Mesodermal cell (in vitro differentiated cells): ENCODE results near the gene TNFRSF18.
A peak's percentile ranks its signal among the peaks of the same experiment; 100 is the strongest.

Experiments
- H3K27ac ChIP-seq: 2 replicates; pipeline ENCODE4 v1.7.0; 2013; ENCODE audit warnings: mild to moderate bottlenecking, low read depth, low read length, moderate library complexity; ENCODE audit not compliant: severe bottlenecking
- H3K36me3 ChIP-seq: 2 replicates; pipeline ENCODE4 v1.7.1; 2013; ENCODE audit warnings: mild to moderate bottlenecking, low read length, moderate library complexity; ENCODE audit not compliant: control insufficient read depth, insufficient read depth
- H3K4me1 ChIP-seq: one replicate; pipeline ENCODE4 v1.7.1; 2013; ENCODE audit warnings: mild to moderate bottlenecking, low read length; ENCODE audit not compliant: insufficient read depth, control insufficient read depth, poor library complexity, severe bottlenecking
- H3K4me3 ChIP-seq: 2 replicates; pipeline ENCODE4 v1.7.0; 2013; ENCODE audit warnings: low read length, control low read depth, mild to moderate bottlenecking; ENCODE audit not compliant: insufficient read depth, poor library complexity, severe bottlenecking; ENCODE audit errors: extremely low read depth
- H3K9me3 ChIP-seq: 2 replicates; pipeline ENCODE4 v1.7.1; 2013; ENCODE audit warnings: mild to moderate bottlenecking, low read length, moderate library complexity; ENCODE audit not compliant: control insufficient read depth
- WGBS, 2 experiments: methylation state at CpG; one replicate each; pipeline ENCODE4 v1.1.5; 2013; ENCODE audit warnings: missing lambda C conversion rate in 2 of 2; ENCODE audit not compliant: insufficient coverage in 2 of 2; 5-methylcytosine and 5-hydroxymethylcytosine counted together

The TNFRSF18 gene

GRCh38 chr1:1233567-1233892, 27.1 kb upstream of the TNFRSF18 start:
- no peaks in the 10 kb centered on the region for H3K9me3 ChIP-seq

GRCh38 chr1:1232796-1233566, 26.6 kb upstream of the TNFRSF18 start:
- 96 to 97% methylated on average over 89 to 98 of the region's 98 CpGs for WGBS, 2 experiments
- peak overlapping the region; percentile 16 for H3K4me3 ChIP-seq
- no peaks in the 10 kb centered on the region for H3K9me3 ChIP-seq
- H3K4me1 ChIP-seq: peaks cover 17% of the 10 kb centered on the region
- no peak overlapping the region for H3K27ac ChIP-seq
- peaks cover 36% of the 10 kb centered on the region for H3K36me3 ChIP-seq

More at GRCh38 chr1:1233567-1233892, 27.1 kb upstream of the TNFRSF18 start:
- WGBS, 2 experiments: 96 to 97% methylated on average over 15 of the region's 15 CpGs
- Histone ChIP-seq H3K27ac (no peak overlapping the region), H3K4me1 (peaks cover 17% of the 10 kb centered on the region), H3K4me3 (no peak overlapping the region), H3K36me3 (peaks cover 31% of the 10 kb centered on the region)

DNA sequence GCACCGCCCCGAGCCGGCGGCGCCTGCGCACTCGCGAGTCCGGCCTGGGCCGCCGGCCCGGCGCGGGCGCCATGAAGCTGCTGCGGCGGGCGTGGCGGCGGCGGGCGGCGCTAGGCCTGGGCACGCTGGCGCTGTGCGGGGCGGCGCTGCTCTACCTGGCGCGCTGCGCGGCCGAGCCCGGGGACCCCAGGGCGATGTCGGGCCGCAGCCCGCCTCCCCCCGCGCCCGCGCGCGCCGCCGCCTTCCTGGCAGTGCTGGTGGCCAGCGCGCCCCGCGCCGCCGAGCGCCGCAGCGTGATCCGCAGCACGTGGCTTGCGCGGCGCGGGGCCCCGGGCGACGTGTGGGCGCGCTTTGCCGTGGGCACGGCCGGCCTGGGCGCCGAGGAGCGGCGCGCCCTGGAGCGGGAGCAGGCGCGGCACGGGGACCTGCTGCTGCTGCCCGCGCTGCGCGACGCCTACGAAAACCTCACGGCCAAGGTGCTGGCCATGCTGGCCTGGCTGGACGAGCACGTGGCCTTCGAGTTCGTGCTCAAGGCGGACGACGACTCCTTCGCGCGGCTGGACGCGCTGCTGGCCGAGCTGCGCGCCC, 25.9 kb upstream of the TNFRSF18 start, which contains the start of gene B3GALT6:
Gene B3GALT6 (plus strand): TSS at position 30 of the 588 bp plus-strand sequence. CDS start 42 bp downstream, at position 72.
- Histone ChIP-seq H3K27ac (peak within 1 kb of the TSS; percentile 86), H3K9me3 (no peaks in the 10 kb centered on the region), H3K36me3 (peaks cover 40% of the 10 kb centered on the region), H3K4me3 (peak within 1 kb of the TSS; percentile 84), H3K4me1 (peaks cover 12% of the 10 kb centered on the region)
- 27 to 32% methylated on average over 62 to 74 of the region's 100 CpGs for WGBS, 2 experiments

GRCh38 chr1:1231400-1232207, 25.2 kb upstream of the TNFRSF18 start, which contains the start of gene SDF4:
Gene SDF4, minus strand, starts transcription at chr1:1232001. Its CDS starts 3,229 bp downstream, at chr1:1228772.
- H3K9me3 ChIP-seq: no peaks in the 10 kb centered on the region
- H3K4me3 ChIP-seq: peak within 1 kb of the TSS; percentile 84
- peaks cover 45% of the 10 kb centered on the region for H3K36me3 ChIP-seq
- whole genome bisulfite sequencing, 2 experiments: 0% methylated on average over 91 to 94 of the region's 99 CpGs
- H3K27ac ChIP-seq: peak within 1 kb of the TSS; percentile 86
- peaks cover 8% of the 10 kb centered on the region for H3K4me1 ChIP-seq

DNA sequence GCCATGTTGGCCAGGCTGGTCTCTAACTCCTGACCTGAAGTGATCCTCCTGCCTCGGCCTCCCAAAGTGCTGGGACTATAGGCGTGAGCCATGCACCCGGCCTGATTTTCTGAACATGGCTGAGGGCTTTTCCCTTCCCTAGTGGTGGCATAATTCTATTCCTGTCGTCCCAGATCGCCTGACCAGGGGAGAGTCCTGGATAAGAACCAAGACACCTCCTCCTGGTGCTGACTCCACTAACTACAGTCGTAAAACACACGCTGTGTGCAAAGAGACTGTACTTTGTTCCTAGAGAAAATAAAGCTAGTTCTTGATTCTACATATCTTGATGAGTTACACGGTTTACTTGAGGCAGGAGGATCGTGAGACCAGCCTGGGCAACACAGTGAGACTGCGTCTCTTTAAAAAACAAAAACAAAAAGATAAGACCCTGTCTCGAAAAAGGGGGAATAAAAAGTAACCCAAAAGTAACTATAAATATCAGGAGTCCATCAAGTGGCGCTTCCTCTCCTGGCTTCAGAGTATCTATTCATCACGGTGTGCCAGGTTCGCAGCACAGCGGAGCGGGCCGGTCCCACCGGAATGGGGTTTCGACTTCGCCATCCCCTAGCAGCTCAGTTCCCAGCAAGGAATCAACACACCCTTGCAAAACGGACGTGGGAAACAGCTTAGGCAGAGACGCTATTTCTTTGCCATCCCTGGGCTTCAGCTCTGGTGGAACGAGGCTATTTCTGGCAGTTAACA, 24.4 kb upstream of the TNFRSF18 start:
- Histone ChIP-seq H3K9me3 (no peaks in the 10 kb centered on the region), H3K4me3 (peak overlapping the region; percentile 84), H3K27ac (peak overlapping the region; percentile 86), H3K4me1 (peaks cover 8% of the 10 kb centered on the region), H3K36me3 (peaks cover 52% of the 10 kb centered on the region)
- 26 to 28% methylated on average over 19 of the region's 24 CpGs for WGBS, 2 experiments

GRCh38 chr1:1229770-1230169, 23.4 kb upstream of the TNFRSF18 start:
- Histone ChIP-seq H3K4me3 (no peak overlapping the region), H3K27ac (no peak overlapping the region), H3K9me3 (no peaks in the 10 kb centered on the region), H3K4me1 (peaks cover 8% of the 10 kb centered on the region), H3K36me3 (peaks cover 59% of the 10 kb centered on the region)
- WGBS, 2 experiments: 97 to 98% methylated on average over 19 of the region's 19 CpGs

DNA sequence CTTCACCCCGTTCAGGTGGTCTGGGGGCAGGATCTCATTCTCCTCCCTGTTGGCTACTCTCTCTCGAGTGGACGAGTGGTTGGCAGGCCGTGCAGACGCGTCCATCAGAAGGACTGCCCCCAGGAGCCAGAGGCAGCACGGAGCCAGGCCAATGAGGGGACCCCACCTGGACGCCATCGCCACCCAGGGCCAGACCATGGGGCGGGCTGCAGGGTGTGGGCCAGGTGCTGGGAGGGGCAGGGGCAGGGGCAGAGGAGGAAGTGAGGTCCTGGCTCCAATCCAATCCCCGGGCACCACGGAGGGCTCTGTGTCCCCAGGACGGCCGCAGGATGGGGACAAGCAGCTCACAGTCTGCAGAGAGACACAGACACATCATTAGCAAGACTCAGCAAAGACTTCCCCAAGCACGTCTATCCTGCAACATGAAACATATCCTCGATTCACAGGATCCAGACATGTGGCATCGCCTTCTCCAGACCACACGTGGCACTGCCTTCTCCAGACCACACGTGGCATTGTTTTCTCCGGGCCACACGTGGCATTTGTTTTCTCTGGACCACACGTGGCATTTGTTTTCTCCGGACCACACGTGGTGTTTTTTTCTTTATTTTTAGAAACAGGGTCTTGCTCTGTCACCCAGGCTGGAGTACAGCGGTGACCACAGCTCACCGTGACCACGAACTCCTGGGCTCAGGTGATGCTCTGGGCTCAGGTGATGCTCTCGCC, 22.4 kb upstream of the TNFRSF18 start:
- peaks cover 57% of the 10 kb centered on the region for H3K36me3 ChIP-seq
- H3K4me1 ChIP-seq: peaks cover 8% of the 10 kb centered on the region
- 94 to 99% methylated on average over 26 to 28 of the region's 28 CpGs for WGBS, 2 experiments
- H3K4me3 ChIP-seq: no peak overlapping the region
- no peaks in the 10 kb centered on the region for H3K9me3 ChIP-seq
- H3K27ac ChIP-seq: no peak overlapping the region

DNA sequence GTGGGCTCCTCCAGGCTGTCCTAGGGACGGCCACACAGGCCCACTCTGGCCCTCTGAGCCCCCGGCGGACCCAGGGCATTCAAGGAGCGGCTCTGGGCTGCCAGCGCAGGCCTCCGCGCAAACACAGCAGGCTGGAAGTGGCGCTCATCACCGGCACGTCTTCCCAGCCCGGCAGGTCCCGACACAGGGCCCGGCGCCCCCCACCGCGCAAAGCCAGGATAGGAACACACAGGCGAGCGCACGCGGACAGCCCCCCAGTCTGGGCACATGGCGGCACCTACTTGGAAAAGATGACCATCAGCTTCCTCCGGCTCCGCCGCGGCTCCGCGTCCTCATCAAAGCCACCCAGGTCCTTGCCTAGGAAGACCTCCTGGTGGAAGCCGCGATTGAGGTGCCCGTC, 21.8 kb upstream of the TNFRSF18 start:
- Histone ChIP-seq H3K4me3 (no peak overlapping the region), H3K36me3 (peaks cover 54% of the 10 kb centered on the region), H3K4me1 (peaks cover 5% of the 10 kb centered on the region), H3K9me3 (no peaks in the 10 kb centered on the region), H3K27ac (no peak overlapping the region)
- WGBS, 2 experiments: 98 to 99% methylated on average over 30 of the region's 30 CpGs

DNA sequence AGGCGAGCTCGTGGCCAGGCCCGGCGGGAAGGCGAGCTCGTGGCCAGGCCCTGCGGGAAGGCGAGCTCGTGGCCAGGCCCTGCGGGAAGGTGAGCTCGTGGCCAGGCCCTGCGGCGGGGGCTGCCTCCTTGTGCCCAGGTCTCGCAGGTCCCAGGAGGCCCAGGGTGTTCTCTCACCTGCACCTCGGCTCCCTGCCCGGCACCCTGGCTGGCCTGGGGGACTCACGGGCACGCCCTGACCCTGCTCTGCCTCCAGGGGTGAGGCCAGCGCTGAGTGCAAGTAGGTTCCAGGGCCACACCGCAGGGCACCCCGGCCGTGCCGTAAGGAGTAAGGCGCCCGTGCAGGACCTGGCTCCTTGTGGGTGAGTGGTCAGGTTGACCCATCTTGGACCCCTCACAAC, 21.0 kb upstream of the TNFRSF18 start:
- Histone ChIP-seq H3K36me3 (peaks cover 62% of the 10 kb centered on the region), H3K4me3 (no peak overlapping the region), H3K9me3 (no peaks in the 10 kb centered on the region), H3K4me1 (no peaks in the 10 kb centered on the region), H3K27ac (no peak overlapping the region)
- WGBS, 2 experiments: 95 to 96% methylated on average over 25 of the region's 25 CpGs
